K562 treated with DMSO at 1 percent for 12 hours (cell line): ENCODE measurements around the gene CCR4. TPM values are rescaled to one million over a fixed set of nuclear protein-coding genes. Genes with fewer than 3 reads are reported as not detected.

Source experiments
- total RNA-seq: library from RNA; unstranded; fragments of 300-600 nt; gene quantifications from 2 replicates; pipeline ENCODE4 v1.2.3, GENCODE V29; 2022; ENCODE audit not compliant: insufficient read depth

Gene CCR4
- not detected in 2 replicates for total RNA-seq

DNA sequence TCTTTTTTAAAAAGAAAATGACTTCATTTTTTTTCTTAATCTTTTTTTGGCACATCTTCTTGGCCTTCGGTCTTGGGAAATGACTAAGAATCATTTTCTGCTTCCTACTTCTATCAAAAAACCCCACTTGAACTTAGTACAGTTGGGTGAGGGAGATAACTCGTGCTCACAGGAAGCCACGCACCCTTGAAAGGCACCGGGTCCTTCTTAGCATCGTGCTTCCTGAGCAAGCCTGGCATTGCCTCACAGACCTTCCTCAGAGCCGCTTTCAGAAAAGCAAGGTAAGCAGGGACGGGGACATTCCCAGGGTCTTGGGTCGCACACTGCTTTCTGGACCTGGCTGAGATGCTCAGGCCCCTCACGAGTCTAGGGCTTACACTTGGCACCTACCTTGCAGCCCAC, at the start of gene CCR4:
TSS of gene CCR4 (plus strand) at position 235 of the 402 bp plus-strand sequence. CDS start 1,779 bp downstream, outside the sequence.

Other genes starting within 250 kb of the CCR4 start
- not detected in 2 replicates for gene TRIM71, start 133.6 kb upstream of the CCR4 start, total RNA-seq
- 92.1 and 152 TPM in 2 replicates for gene GLB1, start 145.5 kb downstream of the CCR4 start, total RNA-seq
- gene TMPPE, start 145.5 kb downstream of the CCR4 start, total RNA-seq, result 0.44 and 3.1 TPM in 2 replicates
- gene CRTAP, start 162.4 kb downstream of the CCR4 start, total RNA-seq, result 73.5 and 125 TPM in 2 replicates